Mammary epithelial cell (primary cell): Measurements from ENCODE around the gene UBE2Q1.

Source experiments
- EZH2 ChIP-seq: IDR thresholded peaks from 2 replicates; pipeline ENCODE4 v1.6.1; 2012; ENCODE audit warnings: low read length, inconsistent platforms, borderline replicate concordance
- TF ChIP-seq, protein P1 (sequence below), 2 donors: IDR thresholded peaks in 1 of 2; conservative IDR thresholded peaks in 1 of 2; 2 replicates each; pipeline ENCODE4 v1.5.1; 2011 to 2012; ENCODE audit warnings: inconsistent platforms in 2 of 2, low read length in 2 of 2, mild to moderate bottlenecking in 2 of 2, control low read depth in 1 of 2, low read depth in 1 of 2; ENCODE audit not compliant: insufficient read depth in 1 of 2; ENCODE audit errors: extremely low read depth in 1 of 2

- TF ChIP-seq, protein P1, sequence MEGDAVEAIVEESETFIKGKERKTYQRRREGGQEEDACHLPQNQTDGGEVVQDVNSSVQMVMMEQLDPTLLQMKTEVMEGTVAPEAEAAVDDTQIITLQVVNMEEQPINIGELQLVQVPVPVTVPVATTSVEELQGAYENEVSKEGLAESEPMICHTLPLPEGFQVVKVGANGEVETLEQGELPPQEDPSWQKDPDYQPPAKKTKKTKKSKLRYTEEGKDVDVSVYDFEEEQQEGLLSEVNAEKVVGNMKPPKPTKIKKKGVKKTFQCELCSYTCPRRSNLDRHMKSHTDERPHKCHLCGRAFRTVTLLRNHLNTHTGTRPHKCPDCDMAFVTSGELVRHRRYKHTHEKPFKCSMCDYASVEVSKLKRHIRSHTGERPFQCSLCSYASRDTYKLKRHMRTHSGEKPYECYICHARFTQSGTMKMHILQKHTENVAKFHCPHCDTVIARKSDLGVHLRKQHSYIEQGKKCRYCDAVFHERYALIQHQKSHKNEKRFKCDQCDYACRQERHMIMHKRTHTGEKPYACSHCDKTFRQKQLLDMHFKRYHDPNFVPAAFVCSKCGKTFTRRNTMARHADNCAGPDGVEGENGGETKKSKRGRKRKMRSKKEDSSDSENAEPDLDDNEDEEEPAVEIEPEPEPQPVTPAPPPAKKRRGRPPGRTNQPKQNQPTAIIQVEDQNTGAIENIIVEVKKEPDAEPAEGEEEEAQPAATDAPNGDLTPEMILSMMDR (conservative IDR thresholded peaks at IDR 0.05 in 1 of 2, IDR thresholded peaks at IDR 0.05 in 1 of 2; ENCODE audit: extremely low read depth in 1 of 2, insufficient read depth in 1 of 2, low read depth in 1 of 2, low read length in 2 of 2) = no peak
- no peak for TF ChIP-seq EZH2
Observed at GRCh38 chr1:154521695-154522094, 36.8 kb downstream of the UBE2Q1 start.
